CD1c-positive myeloid dendritic cell (primary cell): ENCODE data around the gene TEX22.

Experiments used
- DNase-seq: peaks from one replicate; pipeline ENCODE4 v3.0.0-alpha.2; 2016; ENCODE audit errors: extremely low spot score

TEX22 gene

DNA sequence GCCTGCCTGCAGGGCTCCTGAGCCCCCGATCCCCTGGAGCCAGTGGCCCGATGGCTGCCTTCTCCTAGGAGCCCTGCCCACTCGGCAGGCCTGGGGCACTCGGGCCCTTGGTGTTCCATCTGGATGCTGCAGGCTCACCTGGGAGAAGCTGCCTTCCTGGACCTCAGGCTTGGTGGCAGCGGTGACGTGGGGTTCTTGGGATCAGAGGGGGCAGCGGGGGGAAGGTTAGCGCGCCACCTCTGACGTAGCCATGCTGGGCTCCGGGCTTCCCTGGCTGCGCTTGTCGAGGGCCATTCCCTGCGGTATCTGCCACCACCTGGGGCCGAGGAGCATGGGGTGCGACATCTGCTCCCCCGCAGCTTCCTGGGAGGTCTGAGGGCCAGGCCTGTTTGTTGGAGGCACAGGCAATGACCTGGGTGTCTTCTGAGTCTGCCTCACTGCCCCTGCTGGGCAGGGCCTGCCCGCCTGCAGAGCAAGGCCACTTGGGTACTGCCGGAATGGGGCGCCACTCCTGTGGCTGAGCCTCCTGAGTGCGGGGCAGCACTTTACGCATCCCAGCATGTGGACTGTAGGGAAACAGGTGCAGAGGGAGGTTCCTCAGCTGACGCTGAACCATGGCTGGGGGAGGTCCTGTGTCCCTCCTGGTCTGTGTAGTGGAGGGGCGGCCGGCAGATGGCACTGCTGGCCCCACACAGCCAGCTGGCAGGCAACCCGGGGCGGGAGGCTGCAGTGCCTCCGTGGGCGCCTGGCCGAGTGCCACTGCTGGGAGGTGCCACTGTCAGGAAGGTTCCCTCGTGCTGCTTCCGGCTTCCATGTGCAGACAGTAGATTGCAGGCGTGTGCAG is 41.6 kb downstream of the TEX22 start:
- no peak for DNase-seq

DNA sequence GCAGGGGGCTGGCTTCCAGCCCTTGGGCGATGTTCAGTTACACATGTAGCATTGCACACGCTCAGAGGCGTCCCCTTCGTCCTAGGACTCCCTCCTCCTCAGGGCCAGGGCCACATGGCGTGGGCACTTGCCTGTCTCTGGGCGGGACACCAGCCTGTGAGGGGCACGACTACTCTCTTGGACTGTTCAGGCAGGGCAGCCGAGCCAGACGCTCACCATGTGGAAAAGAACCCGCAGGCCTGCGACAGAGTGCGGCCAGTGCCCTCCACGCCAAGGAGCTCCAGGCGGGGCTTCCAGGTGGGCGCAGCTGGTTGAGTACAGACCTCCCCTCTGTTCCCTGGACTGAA is 42.2 kb downstream of the TEX22 start:
- no peak for DNase-seq

DNA sequence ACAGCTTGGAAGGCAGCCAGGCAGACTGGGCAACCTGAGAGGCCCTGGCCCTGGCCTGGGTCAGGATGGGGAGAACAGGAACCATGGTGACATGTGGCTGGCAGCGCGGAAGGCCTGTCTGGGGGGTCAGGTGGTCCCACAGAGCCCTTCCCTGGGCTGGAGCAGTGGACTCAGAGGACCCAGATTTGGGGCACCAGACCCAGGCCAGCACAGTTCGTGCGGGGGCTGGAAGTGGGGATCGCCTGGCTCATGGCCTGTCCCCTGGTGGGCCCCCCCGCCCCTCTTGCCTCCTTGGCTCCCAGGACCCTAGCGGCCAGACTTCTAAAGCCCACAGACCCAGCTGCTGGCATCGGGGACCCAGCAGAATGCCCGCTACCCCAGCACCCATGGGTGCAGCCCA is 42.7 kb downstream of the TEX22 start:
- no peak for DNase-seq

- no peak for DNase-seq
Measured at GRCh38 chr14:105442125-105442524, 43.8 kb downstream of the TEX22 start.

DNA sequence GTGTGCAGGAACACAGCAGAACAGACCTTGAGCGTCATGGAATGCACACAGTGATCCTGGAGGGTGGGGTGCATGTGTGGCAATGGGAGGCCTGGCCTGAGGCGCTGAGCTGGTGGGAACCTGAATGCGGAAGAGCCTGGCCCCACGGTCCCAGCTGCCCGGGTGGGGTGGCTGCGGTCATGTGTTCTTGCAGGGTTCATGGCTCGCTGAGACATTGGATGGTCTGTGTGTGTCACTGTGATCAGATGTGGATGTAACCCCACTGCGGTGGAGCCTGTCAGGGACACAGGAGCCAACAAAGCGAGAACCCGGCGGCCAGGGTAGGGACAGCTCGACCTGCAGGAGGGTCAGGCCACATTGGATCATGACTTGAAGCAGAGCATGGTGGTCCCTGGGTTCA is 44.5 kb downstream of the TEX22 start:
- no peak for DNase-seq

DNA sequence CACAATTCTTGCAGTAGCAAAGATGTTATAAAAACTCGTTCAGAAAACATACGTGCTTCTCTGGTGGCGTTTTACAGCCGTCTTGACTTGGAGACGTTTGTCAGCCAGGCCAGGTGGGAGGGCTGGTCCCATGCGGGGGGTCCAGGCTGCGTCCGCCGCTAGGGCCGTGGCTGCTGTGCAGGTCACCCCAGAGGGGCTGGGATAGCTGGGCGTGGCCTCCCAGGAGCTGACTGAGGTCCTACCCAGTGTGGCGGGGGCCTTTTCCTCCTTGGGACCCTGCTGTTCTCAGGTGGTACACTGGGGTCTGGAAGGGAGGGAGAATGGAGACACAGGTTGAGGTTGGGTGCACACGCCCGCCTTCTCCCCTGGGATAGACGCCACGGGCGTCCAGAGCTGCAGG is 46.5 kb downstream of the TEX22 start:
- DNase-seq, result no peak

DNA sequence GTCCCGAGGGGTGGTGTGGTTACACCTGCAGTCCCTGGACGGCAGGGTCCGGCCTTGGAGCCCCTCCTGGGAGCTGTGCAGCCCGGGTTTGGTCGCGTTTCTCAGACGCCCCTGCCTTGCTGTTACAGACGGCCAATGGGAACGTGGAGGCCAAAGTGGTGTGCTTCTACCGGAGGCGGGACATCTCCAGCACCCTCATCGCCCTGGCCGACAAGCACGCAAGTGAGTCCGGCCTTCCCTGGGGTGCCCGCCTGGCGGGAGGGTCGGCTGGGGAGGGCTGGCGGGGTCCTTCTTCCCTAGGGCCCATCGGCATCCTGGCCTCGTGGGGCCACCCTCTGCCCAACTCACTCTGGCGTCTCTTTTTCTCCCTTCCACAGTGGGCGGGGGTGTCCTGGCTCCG is 47.0 kb downstream of the TEX22 start:
- no peak for DNase-seq

DNA sequence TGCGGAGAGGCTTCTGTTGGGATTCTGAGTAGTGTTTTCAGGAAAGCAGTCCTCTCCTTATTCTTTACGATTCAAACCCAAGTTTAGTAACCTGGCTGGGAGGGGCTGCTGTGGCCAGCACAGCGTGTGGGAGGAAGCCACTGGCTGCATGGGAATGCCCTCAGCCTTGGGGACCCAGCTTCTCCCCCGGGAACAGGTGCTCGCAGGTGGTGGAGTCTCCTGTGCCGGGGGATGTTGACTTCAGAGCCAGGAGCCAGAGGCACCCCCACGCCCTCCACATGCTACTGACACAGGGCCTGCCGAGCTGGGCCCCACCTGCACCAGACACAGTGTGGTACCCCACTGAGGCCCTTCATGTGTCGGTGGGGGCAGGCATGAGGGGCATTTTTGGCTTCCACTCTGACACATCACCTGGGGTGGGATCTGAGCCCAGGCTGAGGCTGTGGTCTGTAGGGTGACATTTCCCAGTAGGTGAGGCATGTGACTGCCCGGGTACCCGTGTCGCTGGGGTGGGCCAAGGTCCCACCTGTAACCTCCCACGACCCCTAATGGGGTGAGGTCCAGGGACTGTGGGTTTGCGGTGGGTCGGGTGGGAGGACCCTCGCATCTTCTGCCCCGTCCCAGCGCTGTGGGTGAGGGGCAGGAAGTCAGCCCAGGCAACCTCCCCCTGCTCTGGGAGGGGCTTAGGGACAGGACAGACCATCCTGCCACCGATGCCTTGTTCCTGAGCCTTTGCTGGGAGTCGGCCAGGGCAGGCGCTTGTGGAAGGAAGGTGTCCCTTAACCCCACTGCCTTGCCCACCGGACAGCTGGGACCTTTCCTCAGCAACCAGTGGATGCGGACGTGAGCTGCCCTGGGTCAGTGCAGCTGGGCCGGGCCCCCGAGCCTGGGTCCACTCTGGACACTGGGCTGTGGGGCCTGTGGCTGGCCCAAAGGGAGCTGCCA is 47.8 kb downstream of the TEX22 start:
- no peak for DNase-seq

DNA sequence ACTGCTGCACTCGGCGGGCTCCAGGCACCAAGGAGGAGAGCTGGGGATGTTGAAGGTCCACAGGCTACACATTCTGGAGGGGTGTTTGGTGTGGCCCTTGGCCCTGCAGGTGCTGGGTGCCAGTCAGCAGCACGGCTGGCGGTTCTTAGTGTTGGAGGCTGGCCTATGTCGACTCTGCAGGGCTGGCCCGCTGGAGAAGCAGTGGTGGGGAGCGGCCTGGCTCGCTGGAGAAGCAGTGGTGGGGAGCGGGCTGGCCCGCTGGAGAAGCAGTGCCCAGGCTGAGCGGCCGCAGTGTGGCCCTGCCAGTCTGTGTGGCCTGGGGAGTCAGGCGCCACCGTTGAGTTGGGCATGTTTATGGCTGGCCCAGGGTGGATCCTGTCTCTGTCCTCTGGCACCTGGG is 48.6 kb downstream of the TEX22 start:
- DNase-seq, result no peak

DNA sequence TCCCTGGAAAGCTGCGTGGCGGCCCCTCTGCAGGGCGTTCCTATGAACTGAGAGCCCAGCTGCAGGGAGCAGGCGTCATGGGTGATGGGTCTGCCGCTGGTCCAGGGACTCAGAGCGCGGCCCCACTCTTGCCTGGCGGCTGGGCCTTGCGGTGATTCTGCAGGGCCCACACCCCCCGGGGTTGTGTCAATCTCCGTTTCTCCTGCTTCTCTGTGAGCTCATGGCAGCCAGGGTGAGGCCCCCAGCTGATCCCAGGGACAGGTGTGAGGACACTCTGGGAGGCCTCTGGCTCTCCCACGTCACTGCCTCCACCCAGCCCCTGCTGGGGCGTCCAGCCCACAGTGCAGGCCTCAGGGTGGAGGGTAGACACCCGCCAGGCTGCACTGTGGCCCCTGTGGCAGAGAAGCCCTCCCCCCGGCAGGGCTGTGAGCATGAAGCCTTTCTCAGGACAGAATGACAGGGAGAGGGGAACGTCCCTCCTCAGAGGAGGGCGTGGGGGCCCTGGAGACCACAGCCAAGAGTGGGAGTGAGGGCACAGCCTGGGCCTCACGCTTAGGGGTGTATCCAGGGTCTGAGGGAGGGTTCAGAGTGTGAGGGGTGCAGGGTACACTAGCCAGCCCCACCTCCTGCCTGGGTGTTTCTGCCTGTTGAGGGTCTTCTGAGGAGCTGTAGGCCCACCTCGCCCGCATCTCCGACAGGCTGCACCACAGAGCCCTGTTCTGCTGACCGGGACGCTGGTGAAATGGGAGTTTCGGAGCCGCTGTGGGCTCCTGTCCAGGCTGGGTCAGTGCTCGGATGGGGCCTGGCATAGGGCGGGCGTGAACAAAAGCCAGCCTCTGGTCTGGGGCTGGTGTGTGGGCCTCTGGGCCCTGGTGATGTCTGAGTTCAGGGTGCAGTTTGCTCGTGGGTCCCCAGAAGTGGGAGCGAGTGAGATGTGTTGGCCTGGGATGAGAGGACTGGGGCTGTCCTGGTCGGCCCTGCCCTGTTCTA is 49.6 kb downstream of the TEX22 start:
- no peak for DNase-seq

DNA sequence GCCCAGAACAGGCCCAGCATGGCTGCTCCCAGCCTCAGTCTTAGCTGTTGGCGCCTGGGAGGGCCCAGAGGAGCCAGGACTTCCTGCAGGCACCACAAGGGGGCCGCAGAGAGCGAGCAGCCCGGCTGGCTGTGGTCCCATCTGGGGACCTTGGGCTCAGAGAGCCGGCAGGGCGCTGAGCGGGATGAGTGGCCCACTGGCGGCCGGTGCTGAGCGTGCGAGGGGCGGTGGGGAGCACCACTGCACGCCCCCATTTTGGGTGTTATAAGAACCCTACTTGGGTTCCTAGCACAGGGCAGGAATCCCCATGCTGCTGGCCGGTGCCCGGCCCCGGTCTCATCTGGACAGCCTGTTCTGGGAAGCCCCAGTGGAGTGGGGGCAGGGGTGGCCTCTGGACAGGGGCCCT is 50.4 kb downstream of the TEX22 start:
- DNase-seq, result peak; percentile 66

DNA sequence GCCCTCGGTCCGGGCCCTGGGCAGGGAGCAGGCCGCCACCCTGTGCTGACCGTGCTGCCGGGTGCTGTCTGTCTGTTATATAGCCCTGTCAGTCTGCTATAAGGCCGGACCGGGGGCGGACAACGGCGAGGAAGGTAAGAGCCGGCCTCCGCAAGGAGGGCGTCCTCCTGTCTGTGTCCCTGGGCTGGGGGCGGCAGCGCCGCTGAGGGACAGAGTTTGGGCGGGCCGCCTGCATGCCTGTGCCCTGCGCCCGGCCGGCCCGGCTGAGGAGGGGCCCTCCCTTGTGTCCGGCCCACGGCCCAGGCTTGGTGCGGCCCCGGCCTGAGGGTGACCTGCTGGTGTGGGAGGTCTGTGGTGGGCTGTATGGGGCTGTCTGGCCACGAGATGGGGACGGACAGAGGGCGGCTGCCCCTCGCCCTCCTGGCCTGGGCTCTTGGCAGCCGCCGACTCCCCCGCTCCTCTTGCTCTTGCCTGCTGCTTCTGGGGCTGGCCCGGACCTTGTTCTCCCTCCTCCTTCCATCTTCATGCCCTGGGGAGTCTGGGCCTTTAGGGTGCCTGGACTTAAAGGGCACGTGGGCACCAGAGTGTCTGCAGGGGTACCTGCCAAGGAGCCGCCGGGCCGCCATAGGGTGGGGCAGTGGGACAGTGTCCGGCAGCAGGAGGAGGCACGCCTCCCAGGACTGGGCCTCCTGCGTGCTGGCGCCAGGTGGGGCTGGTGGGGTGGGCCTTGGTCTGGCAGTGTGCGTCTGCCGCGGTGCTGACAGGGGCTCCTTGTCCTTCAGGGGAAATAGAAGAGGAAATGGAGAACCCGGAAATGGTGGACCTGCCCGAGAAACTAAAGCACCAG is 51.2 kb downstream of the TEX22 start:
- DNase-seq, result no peak

DNA sequence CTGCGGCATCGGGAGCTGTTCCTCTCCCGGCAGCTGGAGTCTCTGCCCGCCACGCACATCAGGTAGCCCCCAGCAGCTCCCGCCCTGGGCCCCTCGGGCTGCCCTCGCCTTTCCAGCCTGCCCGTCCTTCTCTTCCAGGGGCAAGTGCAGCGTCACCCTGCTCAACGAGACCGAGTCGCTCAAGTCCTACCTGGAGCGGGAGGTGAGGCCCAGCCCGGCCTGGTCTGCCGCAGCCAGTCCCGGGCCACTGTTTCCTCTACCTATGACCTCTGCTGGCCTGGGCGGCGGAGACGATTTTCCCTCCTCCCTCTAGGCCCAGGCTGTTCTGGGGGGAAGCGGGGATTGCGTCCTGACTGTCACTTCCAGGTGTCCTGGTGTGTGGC is 51.8 kb downstream of the TEX22 start:
- DNase-seq, result no peak

DNA sequence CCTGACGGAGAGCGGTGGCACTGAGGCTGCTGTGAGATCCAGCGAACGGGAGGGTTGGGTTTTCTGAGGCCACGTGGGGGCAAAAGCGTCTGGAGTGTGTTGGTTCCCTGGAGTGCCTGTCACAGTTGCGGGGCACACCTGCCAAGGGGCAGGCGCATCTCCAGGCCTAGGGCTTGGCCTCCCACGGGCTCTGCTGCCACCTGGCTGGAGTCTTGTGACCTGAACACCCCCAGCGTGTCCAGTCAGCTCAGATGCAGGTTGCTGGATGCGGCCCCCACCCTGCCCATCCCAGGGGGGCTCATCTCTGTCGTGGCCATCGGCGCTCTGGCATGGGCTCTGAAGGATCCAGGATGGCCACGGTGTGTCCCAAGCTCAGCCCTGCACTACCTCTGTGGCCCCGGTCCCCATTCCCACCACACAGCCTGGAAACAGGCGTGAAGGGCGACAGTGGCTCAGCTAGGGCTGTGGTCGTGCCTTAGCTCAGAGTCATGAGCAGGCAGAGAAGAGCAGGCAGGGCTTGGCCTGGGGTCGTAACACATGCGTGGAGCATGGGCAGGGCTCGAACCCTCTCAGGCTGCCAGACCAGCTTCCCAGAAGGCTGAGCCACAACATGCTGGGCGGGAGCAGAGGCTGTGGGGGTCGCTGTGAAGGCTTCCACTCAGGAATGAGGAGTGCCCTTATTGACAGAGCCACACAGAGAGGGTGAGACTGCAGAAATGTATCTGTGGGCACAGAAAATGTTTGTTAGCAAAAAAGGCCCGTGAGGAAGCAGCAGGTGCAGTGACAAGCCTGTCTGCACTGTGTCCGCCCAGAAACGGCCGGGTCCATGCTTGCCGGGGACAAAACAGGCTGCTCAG is 52.8 kb downstream of the TEX22 start:
- no peak for DNase-seq

DNA sequence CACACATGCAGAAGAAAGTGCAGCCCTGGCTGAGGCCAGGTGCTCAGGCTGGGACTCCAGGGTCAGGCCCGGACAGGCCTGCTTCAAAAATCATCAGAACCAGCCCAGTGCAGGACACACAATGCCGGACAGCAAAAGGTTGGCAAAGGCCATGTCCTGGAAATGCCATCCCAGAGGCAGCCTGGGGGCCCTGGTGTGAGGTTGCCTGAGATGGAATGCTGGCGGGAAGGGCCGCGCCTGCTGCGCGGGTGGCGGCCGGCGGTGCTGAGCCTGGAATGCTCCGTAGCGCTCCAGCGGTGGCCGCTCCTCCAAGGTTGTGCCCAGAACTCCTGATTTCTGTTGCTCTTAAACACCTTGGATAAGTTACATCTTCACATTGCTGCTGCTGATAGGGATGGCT is 54.6 kb downstream of the TEX22 start:
- DNase-seq, result no peak

- no peak for DNase-seq
Measured at GRCh38 chr14:105453847-105454246, 55.5 kb downstream of the TEX22 start.

DNA sequence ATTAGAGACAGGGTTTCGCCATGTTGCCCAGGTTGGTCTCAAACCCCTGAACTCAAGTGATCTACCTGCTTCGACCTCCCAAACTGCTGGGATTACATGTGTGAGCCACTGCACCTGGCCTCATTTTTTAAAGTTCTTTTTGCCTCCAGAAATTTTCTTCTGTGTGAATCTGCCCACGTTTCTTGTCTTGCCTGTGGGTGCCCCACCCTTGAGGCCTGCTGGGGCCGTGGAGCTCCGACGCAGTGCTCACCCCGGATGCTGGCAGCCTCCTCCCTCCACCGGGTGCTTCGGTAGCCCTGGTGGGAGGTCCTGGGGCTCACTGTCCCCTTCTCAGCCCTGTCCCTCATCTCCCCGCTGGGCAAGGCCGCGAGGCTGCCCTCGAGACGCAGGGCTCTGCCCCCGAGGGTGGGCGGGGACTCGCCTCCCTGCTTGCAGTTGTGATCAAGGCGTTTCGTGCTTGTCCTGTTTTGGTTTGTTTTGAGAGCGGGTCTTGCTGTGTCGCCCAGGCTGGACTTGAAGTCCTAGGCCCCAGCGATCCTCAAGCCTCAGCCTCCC is 56.8 kb downstream of the TEX22 start:
- no peak for DNase-seq

GRCh38 chr14:105455766-105456660 is 57.7 kb downstream of the TEX22 start:
- DNase-seq, result no peak
